HG03039 (cell line): ENCODE data around the gene NECTIN2.
"Not testable (repeated sequence)": the region's sequence is repeated elsewhere in the genome, so short reads cannot be mapped to it uniquely, and the experiment has no call there.

ENCODE experiments used
- ATAC-seq: cut with Tn5 transposase; IDR thresholded peaks from one replicate; pipeline ENCODE4 v1.9.1; 2021; ENCODE audit warnings: mild to moderate bottlenecking, moderate library complexity; ENCODE audit not compliant: unreplicated experiment

NECTIN2 gene

GRCh38 chr19:44848812-44849447, 2.8 kb downstream of the NECTIN2 start:
- ATAC-seq, result no peak

GRCh38 chr19:44850641-44851109, 4.6 kb downstream of the NECTIN2 start:
- ATAC-seq, result no peak

GRCh38 chr19:44851427-44851826, 5.3 kb downstream of the NECTIN2 start:
- no peak for ATAC-seq

GRCh38 chr19:44855606-44856005, 9.5 kb downstream of the NECTIN2 start:
- ATAC-seq, result no peak

- no peak for ATAC-seq
These were observed 10.5 kb downstream of the NECTIN2 start for GRCh38 chr19:44856421-44857083.

GRCh38 chr19:44857837-44858236, 11.7 kb downstream of the NECTIN2 start:
- no peak for ATAC-seq

GRCh38 chr19:44861576-44861975, 15.5 kb downstream of the NECTIN2 start:
- not testable (repeated sequence) for ATAC-seq

- ATAC-seq, result no peak
These were observed 17.9 kb downstream of the NECTIN2 start for GRCh38 chr19:44863990-44864389.

GRCh38 chr19:44865196-44865767, 19.2 kb downstream of the NECTIN2 start:
- no peak for ATAC-seq

- no peak for ATAC-seq
These were observed 20.6 kb downstream of the NECTIN2 start for GRCh38 chr19:44866664-44867063.

GRCh38 chr19:44867578-44867977, 21.5 kb downstream of the NECTIN2 start:
- ATAC-seq, result no peak

- no peak for ATAC-seq
These were observed 23.8 kb downstream of the NECTIN2 start for GRCh38 chr19:44869733-44870470.

- no peak for ATAC-seq
These were observed 25.7 kb downstream of the NECTIN2 start for GRCh38 chr19:44871809-44872208.

GRCh38 chr19:44872661-44873060, 26.6 kb downstream of the NECTIN2 start:
- no peak for ATAC-seq

- ATAC-seq, result no peak
These were observed 28.2 kb downstream of the NECTIN2 start for GRCh38 chr19:44874317-44874716.

GRCh38 chr19:44875666-44876451, 29.8 kb downstream of the NECTIN2 start:
- ATAC-seq, result no peak

- no peak for ATAC-seq
These were observed 30.9 kb downstream of the NECTIN2 start for GRCh38 chr19:44876930-44877535.

- ATAC-seq, result no peak
These were observed 32.2 kb downstream of the NECTIN2 start for GRCh38 chr19:44878120-44878865.

- no peak for ATAC-seq
These were observed 33.4 kb downstream of the NECTIN2 start for GRCh38 chr19:44879309-44880065.
